AG09309 (cell line): ENCODE measurements around the gene CAMK2D.
A peak's percentile ranks its signal among the peaks of the same experiment; 100 is the strongest.

Source experiments
- DNase-seq: peaks from one replicate; pipeline ENCODE4 v3.0.0-alpha.2; 2010; ENCODE audit warnings: low read depth
- H3K4me3 ChIP-seq: 2 replicates; pipeline ENCODE4 v1.5.1; 2011; ENCODE audit warnings: mild to moderate bottlenecking, low read depth, low read length, moderate library complexity; ENCODE audit not compliant: control insufficient read depth
- CTCF ChIP-seq: IDR thresholded peaks from 2 replicates; pipeline ENCODE4 v1.5.1; 2011; ENCODE audit warnings: mild to moderate bottlenecking, low read depth, low read length, inconsistent platforms; ENCODE audit not compliant: insufficient read depth, control insufficient read depth; ENCODE audit errors: missing control alignments

Gene CAMK2D

DNA sequence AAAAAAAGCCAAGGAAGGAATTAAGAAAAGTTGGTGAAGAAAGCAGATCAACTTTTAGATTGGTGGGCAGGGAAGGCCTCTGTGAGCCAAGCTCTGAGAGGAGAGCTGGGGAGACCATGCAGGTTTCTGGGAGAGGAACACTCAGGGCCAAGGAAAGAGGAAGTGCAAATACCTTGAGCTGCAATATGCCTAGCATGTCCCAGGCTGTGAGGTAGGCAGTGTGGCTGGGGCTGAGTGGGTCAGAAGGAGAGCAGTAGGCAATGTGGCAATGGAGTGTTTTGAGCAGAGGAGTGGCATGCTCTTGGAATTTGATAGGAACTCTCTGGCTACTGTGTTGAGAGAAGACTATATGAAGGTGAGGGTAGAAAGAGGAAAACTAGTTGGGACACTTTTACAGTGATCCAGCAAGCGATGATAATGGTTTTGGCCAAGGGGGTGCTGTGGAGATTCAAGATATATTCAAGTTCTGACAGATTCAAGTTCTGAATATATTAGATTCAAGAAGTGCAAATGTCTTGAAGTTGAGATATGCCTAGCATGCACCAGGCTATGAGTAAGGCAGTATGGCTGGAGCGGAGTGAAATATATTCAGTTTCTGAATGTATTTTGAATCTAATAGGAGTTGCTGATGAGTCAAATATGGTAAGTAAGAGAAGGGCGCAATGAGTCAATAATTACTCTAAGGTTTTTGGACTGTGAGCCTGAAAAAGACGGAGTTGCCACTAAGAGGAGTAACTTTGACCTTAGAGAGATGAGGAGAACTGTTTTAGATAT lies 172.5 kb downstream of the CAMK2D start:
- no peak overlapping the region for H3K4me3 ChIP-seq
- no peak for TF ChIP-seq CTCF
- no peak for DNase-seq

GRCh38 chr4:113587640-113588275 lies 173.8 kb downstream of the CAMK2D start:
- no peak overlapping the region for H3K4me3 ChIP-seq
- TF ChIP-seq CTCF: no peak
- no peak for DNase-seq

DNA sequence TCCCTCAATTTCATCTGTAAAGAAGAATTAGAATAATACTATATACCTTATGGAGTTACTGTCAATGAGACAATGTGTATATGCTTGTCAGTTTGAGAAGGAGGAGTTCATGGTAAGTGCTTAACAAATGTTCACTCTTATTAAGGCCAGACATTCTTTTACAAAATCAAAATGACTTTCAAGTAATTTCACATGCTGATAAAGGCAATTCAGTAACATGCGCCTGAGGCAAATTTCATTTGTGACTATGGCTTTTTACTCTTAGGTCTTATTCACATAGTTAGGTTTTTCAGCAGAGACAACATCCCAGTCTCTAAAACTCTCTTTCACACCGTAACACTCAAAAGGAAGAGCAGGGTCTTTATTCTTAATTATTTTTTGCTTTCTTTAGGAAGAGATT lies 174.4 kb downstream of the CAMK2D start:
- no peak overlapping the region for H3K4me3 ChIP-seq
- DNase-seq: no peak
- no peak for TF ChIP-seq CTCF

- TF ChIP-seq CTCF: no peak
- DNase-seq: no peak
- H3K4me3 ChIP-seq: no peak overlapping the region
These were observed 175.5 kb downstream of the CAMK2D start for GRCh38 chr4:113586072-113586471.

- no peak overlapping the region for H3K4me3 ChIP-seq
- peak; percentile 42 for DNase-seq
- no peak for TF ChIP-seq CTCF
These were observed 177.0 kb downstream of the CAMK2D start for GRCh38 chr4:113584407-113585150.

DNA sequence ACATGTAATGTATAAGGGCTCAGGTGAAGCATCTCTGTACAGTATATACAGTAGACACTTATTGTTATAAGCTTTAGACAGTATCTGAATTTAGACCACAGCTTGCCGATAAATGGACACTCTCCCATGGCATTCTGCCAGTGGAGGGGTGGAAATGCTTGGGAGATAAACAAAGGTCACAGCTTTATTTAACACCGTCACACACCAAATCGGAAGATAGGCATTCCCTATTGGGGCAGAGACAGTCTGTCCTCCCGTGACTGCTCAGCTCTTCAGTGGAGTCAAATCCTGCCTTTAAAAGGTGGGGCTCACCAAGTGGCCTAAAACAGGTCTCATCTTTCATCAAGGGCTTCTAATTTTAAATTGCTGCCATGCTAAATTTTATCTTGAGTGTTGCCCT lies 178.8 kb downstream of the CAMK2D start:
- TF ChIP-seq CTCF: no peak
- no peak for DNase-seq
- no peak overlapping the region for H3K4me3 ChIP-seq
